Astrocyte (in vitro differentiated cells and primary cell): ENCODE data around the gene DDX18.

Experiments used
- EZH2 ChIP-seq: IDR thresholded peaks from 2 replicates; pipeline ENCODE4 v1.6.1; 2012; ENCODE audit warnings: mild to moderate bottlenecking, low read length, inconsistent platforms; ENCODE audit not compliant: insufficient read depth
- TF ChIP-seq, protein P1 (sequence below): IDR thresholded peaks from 2 replicates; pipeline ENCODE4 v1.5.1; 2011; ENCODE audit warnings: low read depth, mild to moderate bottlenecking, inconsistent platforms, low read length, moderate library complexity; ENCODE audit not compliant: insufficient read depth

DNA sequence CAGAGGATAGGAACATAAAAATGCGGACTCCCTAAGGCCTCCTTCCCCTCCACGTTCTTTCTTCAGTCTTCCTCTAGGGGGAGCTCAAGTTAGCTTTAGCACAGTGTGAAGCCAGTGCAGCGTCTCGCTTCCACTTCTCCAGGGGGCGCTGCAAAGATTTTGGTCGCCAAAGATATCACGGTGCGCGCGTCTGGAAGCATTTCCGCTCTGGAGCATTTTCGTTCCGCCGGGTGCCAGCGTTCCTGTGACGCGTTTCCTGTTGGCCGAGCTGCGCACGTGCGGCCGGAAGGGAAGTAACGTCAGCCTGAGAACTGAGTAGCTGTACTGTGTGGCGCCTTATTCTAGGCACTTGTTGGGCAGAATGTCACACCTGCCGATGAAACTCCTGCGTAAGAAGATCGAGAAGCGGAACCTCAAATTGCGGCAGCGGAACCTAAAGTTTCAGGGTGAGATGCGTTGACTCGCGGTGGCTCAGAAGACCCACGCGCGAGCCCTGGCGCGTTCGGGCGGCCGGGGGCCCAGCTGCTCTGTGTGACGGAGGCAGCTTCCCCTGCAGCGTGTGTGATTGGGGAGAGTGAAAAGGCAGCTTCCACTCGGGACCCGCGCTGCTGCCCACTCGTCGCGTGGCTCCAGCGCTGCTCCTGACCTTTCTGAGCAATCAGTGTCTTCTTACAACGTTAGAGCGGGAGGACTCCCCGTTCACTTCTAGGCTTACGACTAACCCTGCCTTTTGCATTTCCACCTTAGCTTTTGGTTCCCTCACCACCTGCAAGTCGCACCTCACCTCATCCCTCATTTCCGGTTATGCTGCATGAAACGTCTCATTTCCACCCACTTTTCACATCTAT, at the start of gene DDX18:
- TF ChIP-seq, protein P1, sequence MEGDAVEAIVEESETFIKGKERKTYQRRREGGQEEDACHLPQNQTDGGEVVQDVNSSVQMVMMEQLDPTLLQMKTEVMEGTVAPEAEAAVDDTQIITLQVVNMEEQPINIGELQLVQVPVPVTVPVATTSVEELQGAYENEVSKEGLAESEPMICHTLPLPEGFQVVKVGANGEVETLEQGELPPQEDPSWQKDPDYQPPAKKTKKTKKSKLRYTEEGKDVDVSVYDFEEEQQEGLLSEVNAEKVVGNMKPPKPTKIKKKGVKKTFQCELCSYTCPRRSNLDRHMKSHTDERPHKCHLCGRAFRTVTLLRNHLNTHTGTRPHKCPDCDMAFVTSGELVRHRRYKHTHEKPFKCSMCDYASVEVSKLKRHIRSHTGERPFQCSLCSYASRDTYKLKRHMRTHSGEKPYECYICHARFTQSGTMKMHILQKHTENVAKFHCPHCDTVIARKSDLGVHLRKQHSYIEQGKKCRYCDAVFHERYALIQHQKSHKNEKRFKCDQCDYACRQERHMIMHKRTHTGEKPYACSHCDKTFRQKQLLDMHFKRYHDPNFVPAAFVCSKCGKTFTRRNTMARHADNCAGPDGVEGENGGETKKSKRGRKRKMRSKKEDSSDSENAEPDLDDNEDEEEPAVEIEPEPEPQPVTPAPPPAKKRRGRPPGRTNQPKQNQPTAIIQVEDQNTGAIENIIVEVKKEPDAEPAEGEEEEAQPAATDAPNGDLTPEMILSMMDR, result peak; percentile 99
- no peak for TF ChIP-seq EZH2
